Ramos (cell line): ENCODE measurements around the gene SLC39A11.
"Not testable (repeated sequence)": the region's sequence is repeated elsewhere in the genome, so short reads cannot be mapped to it uniquely, and the experiment has no call there.

ENCODE experiments used
- in situ Hi-C: fragments of 300-500 bp; cut with MboI; formaldehyde crosslinking; loops from one replicate; pipeline ENCODE4 v1.14.3; 2022; ENCODE audit warnings: low sequenced_read_pairs; ENCODE audit not compliant: unreplicated experiment

The SLC39A11 gene

GRCh38 chr17:72773225-72773624 is 319.3 kb downstream of the SLC39A11 start:
- in situ Hi-C loops, result not testable (repeated sequence)

- in situ Hi-C loops, result no loop called here
These were observed 320.1 kb downstream of the SLC39A11 start for GRCh38 chr17:72772331-72772821.

GRCh38 chr17:72771734-72772133 is 320.8 kb downstream of the SLC39A11 start:
- in situ Hi-C loops, result no loop called here

GRCh38 chr17:72766761-72767356 is 325.6 kb downstream of the SLC39A11 start:
- in situ Hi-C loops, result no loop called here

- in situ Hi-C loops, result no loop called here
These were observed 326.9 kb downstream of the SLC39A11 start for GRCh38 chr17:72765368-72766153.

GRCh38 chr17:72764632-72765041 is 327.9 kb downstream of the SLC39A11 start:
- in situ Hi-C loops, result no loop called here

GRCh38 chr17:72763981-72764380 is 328.5 kb downstream of the SLC39A11 start:
- in situ Hi-C loops, result no loop called here

GRCh38 chr17:72761893-72762575 is 330.5 kb downstream of the SLC39A11 start:
- in situ Hi-C loops, result not testable (repeated sequence)

- in situ Hi-C loops, result no loop called here
These were observed 331.1 kb downstream of the SLC39A11 start for GRCh38 chr17:72761431-72761830.

GRCh38 chr17:72760368-72760767 is 332.1 kb downstream of the SLC39A11 start:
- in situ Hi-C loops, result no loop called here

- in situ Hi-C loops, result no loop called here
These were observed 333.2 kb downstream of the SLC39A11 start for GRCh38 chr17:72759301-72759700.

GRCh38 chr17:72756256-72756655 is 336.2 kb downstream of the SLC39A11 start:
- in situ Hi-C loops, result no loop called here

- in situ Hi-C loops, result no loop called here
These were observed 338.0 kb downstream of the SLC39A11 start for GRCh38 chr17:72754513-72754912.

- in situ Hi-C loops, result no loop called here
These were observed 340.7 kb downstream of the SLC39A11 start for GRCh38 chr17:72751746-72752145.

GRCh38 chr17:72749119-72749572 is 343.3 kb downstream of the SLC39A11 start:
- in situ Hi-C loops, result no loop called here

- in situ Hi-C loops, result no loop called here
These were observed 345.0 kb downstream of the SLC39A11 start for GRCh38 chr17:72747501-72747900.

GRCh38 chr17:72745241-72745640 is 347.2 kb downstream of the SLC39A11 start:
- in situ Hi-C loops, result no loop called here

- in situ Hi-C loops, result no loop called here
These were observed 349.4 kb downstream of the SLC39A11 start for GRCh38 chr17:72743037-72743467.

GRCh38 chr17:72737151-72737690 is 355.3 kb downstream of the SLC39A11 start:
- in situ Hi-C loops, result no loop called here

- in situ Hi-C loops, result no loop called here
These were observed 356.9 kb downstream of the SLC39A11 start for GRCh38 chr17:72735592-72735991.

- in situ Hi-C loops, result no loop called here
These were observed 357.4 kb downstream of the SLC39A11 start for GRCh38 chr17:72735048-72735447.
